Gastroesophageal sphincter (tissue), 3 donors: Measurements from ENCODE around the gene CTNS.

Source experiments
- EP300 ChIP-seq: sonication (generic); formaldehyde crosslinking; IDR thresholded peaks from one replicate; pipeline ENCODE4 v1.6.1; 2017; ENCODE audit warnings: antibody characterized with exemption, mild to moderate bottlenecking
- POLR2A ChIP-seq, 2 donors: fragments of 450-650 bp; IDR thresholded peaks; one replicate each; pipeline ENCODE4 v1.6.1; 2017; ENCODE audit warnings: antibody characterized with exemption in 2 of 2, mild to moderate bottlenecking in 2 of 2, moderate library complexity in 1 of 2
- POLR2AphosphoS5 ChIP-seq: sonication (generic); formaldehyde crosslinking; IDR thresholded peaks from one replicate; pipeline ENCODE4 v1.6.1; 2017; ENCODE audit warnings: antibody characterized with exemption
- TF ChIP-seq, protein P1 (sequence below), 4 experiments: fragments of 200-600 bp in 2 of 4; fragments of 450-650 bp in 2 of 4; sonication (generic) in 1 of 4; IDR thresholded peaks; one replicate each; pipeline ENCODE4 v1.5.1; 2017 to 2019; ENCODE audit warnings: antibody characterized with exemption in 4 of 4, mild to moderate bottlenecking in 2 of 4, moderate library complexity in 2 of 4

DNA sequence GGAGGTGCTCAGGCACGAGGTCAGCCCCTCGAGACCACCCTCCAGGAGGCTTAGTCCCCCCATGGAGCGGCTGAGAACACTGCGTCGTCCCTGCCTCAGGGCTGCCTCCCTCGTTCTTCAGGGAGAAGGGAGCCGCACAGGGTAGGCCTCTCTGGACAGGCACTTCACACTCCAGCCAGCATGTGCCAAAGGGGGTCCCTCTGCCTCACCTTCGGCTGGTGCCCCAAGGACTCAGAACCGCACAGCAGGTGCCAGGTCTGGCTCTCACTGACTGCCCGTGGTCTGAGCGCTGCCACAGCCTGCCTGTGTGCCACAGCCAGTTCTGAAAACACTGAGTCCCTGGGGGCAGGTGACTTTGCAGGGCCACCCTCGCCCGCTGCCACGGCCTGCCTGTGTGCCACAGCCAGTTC is 52.3 kb downstream of the CTNS start:
- TF ChIP-seq EP300 (no peak), POLR2AphosphoS5 (no peak), POLR2A (IDR thresholded peaks at IDR 0.05) (no peak)
- TF ChIP-seq, protein P1, sequence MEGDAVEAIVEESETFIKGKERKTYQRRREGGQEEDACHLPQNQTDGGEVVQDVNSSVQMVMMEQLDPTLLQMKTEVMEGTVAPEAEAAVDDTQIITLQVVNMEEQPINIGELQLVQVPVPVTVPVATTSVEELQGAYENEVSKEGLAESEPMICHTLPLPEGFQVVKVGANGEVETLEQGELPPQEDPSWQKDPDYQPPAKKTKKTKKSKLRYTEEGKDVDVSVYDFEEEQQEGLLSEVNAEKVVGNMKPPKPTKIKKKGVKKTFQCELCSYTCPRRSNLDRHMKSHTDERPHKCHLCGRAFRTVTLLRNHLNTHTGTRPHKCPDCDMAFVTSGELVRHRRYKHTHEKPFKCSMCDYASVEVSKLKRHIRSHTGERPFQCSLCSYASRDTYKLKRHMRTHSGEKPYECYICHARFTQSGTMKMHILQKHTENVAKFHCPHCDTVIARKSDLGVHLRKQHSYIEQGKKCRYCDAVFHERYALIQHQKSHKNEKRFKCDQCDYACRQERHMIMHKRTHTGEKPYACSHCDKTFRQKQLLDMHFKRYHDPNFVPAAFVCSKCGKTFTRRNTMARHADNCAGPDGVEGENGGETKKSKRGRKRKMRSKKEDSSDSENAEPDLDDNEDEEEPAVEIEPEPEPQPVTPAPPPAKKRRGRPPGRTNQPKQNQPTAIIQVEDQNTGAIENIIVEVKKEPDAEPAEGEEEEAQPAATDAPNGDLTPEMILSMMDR (IDR thresholded peaks at IDR 0.05): no peak
